ENCODE measurements around the gene UHMK1. TPM values are rescaled to one million over a fixed set of nuclear protein-coding genes. Genes with fewer than 3 reads are reported as not detected.
A peak's percentile ranks its signal among the peaks of the same experiment; 100 is the strongest.
"Not testable (repeated sequence)": the region's sequence is repeated elsewhere in the genome, so short reads cannot be mapped to it uniquely, and the experiment has no call there.

The UHMK1 gene
- polyA plus RNA-seq, 3 donors from 2014 or later = 46.1 to 80.9 (median 68.8) TPM

GRCh38 chr1:162561616-162562469, 64.2 kb downstream of the UHMK1 start, which contains the start of gene UAP1:
Gene UAP1, plus strand, starts transcription at chr1:162561722. Its CDS starts 4,347 bp downstream, at chr1:162566069.
- peaks cover 0 to 2% (median 2%) of the 10 kb centered on the region in 3 donors for H3K36me3 Mint-ChIP-seq

GRCh38 chr1:162562470-162562828, 64.8 kb downstream of the UHMK1 start:
- no peaks in the 10 kb centered on the region for H3K9me3 Mint-ChIP-seq
- H3K27ac Mint-ChIP-seq = peak overlapping the region; percentile 91 to 96 (median 94)
- H3K4me3 Mint-ChIP-seq = peak overlapping the region; percentile 89 to 99 (median 96)
- DNase-seq = no peak
- peaks cover 57 to 71% of the 10 kb centered on the region in 2 donors for H3K4me1 Mint-ChIP-seq
- peaks cover 0 to 8% (median 8%) of the 10 kb centered on the region in 3 donors for H3K36me3 Mint-ChIP-seq
- peaks cover 5 to 26% (median 11%) of the 10 kb centered on the region in 3 donors for H3K27me3 Mint-ChIP-seq (ENCODE audit: low read depth in 3 of 3)

More at GRCh38 chr1:162561616-162562469, 64.2 kb downstream of the UHMK1 start, which contains the start of gene UAP1:
- H3K4me1 Mint-ChIP-seq = peaks cover 55 to 65% of the 10 kb centered on the region in 2 donors
- peak within 1 kb of the TSS; percentile 89 to 99 (median 96) for H3K4me3 Mint-ChIP-seq
- H3K9me3 Mint-ChIP-seq = no peaks in the 10 kb centered on the region
- peaks cover 5 to 26% (median 11%) of the 10 kb centered on the region in 3 donors for H3K27me3 Mint-ChIP-seq (ENCODE audit: low read depth in 3 of 3)
- H3K27ac Mint-ChIP-seq = peak within 1 kb of the TSS; percentile 94 to 99 (median 98)
- no peak for DNase-seq

- Mint-ChIP-seq H3K9me3 (no peaks in the 10 kb centered on the region), H3K4me3 (peak overlapping the region in 2 of 5 donors; percentile 8 to 65), H3K4me1 (peaks cover 62 to 81% of the 10 kb centered on the region in 2 donors), H3K27me3 (ENCODE audit: low read depth in 3 of 3) (peaks cover 5 to 26% (median 11%) of the 10 kb centered on the region in 3 donors), H3K36me3 (peaks cover 8 to 20% (median 15%) of the 10 kb centered on the region in 3 donors), H3K27ac (peak overlapping the region; percentile 36 to 94 (median 76))
- DNase-seq = no peak
These were observed 67.2 kb downstream of the UHMK1 start for GRCh38 chr1:162564762-162565218.

GRCh38 chr1:162565460-162565859, 67.8 kb downstream of the UHMK1 start:
- Mint-ChIP-seq H3K4me3 (peak overlapping the region in 3 of 5 donors; percentile 8 to 65 (median 34)), H3K9me3 (no peaks in the 10 kb centered on the region), H3K27me3 (ENCODE audit: low read depth in 3 of 3) (peaks cover 5 to 26% (median 11%) of the 10 kb centered on the region in 3 donors), H3K4me1 (peaks cover 60 to 75% of the 10 kb centered on the region in 2 donors), H3K36me3 (peaks cover 11 to 22% (median 15%) of the 10 kb centered on the region in 3 donors), H3K27ac (peak overlapping the region; percentile 40 to 94 (median 76))
- peak; percentile 24 to 34 (median 26) for DNase-seq

GRCh38 chr1:162566870-162567269, 69.3 kb downstream of the UHMK1 start:
- Mint-ChIP-seq H3K4me3 (peak overlapping the region in 1 of 5 donors; percentile 40), H3K4me1 (peaks cover 53 to 74% of the 10 kb centered on the region in 2 donors), H3K36me3 (peaks cover 12 to 23% (median 15%) of the 10 kb centered on the region in 3 donors), H3K27ac (peak overlapping the region in 3 of 6 donors; percentile 73 to 76 (median 75)), H3K9me3 (no peaks in the 10 kb centered on the region), H3K27me3 (ENCODE audit: low read depth in 3 of 3) (peaks cover 2 to 16% (median 8%) of the 10 kb centered on the region in 3 donors)
- no peak for DNase-seq

- peaks cover 0 to 6% (median 0%) of the 10 kb centered on the region in 3 donors for H3K27me3 Mint-ChIP-seq (ENCODE audit: low read depth in 3 of 3)
- H3K4me1 Mint-ChIP-seq = peaks cover 46 to 70% of the 10 kb centered on the region in 2 donors
- DNase-seq = no peak
- H3K4me3 Mint-ChIP-seq = no peak overlapping the region
- H3K9me3 Mint-ChIP-seq = no peaks in the 10 kb centered on the region
- no peak overlapping the region for H3K27ac Mint-ChIP-seq
- peaks cover 12 to 23% (median 15%) of the 10 kb centered on the region in 3 donors for H3K36me3 Mint-ChIP-seq
These were observed 71.2 kb downstream of the UHMK1 start for GRCh38 chr1:162568802-162569201.

- no peak overlapping the region for H3K4me3 Mint-ChIP-seq
- no peak for DNase-seq
- H3K27me3 Mint-ChIP-seq (ENCODE audit: low read depth in 3 of 3) = no peaks in the 10 kb centered on the region
- no peaks in the 10 kb centered on the region for H3K9me3 Mint-ChIP-seq
- H3K27ac Mint-ChIP-seq = no peak overlapping the region
- peaks cover 12 to 23% (median 15%) of the 10 kb centered on the region in 3 donors for H3K36me3 Mint-ChIP-seq
- H3K4me1 Mint-ChIP-seq = peaks cover 29 to 51% of the 10 kb centered on the region in 2 donors
These were observed 73.1 kb downstream of the UHMK1 start for GRCh38 chr1:162570718-162571117.

- DNase-seq; H3K4me3 Mint-ChIP-seq; H3K27ac Mint-ChIP-seq; H3K9me3 Mint-ChIP-seq; H3K27me3 Mint-ChIP-seq (ENCODE audit: low read depth in 3 of 3): not testable (repeated sequence)
- peaks cover 12 to 23% (median 15%) of the 10 kb centered on the region in 3 donors for H3K36me3 Mint-ChIP-seq
- H3K4me1 Mint-ChIP-seq = peaks cover 26 to 47% of the 10 kb centered on the region in 2 donors
These were observed 73.5 kb downstream of the UHMK1 start for GRCh38 chr1:162571121-162571520.

GRCh38 chr1:162571696-162572095, 74.1 kb downstream of the UHMK1 start:
- no peaks in the 10 kb centered on the region for H3K9me3 Mint-ChIP-seq
- no peaks in the 10 kb centered on the region for H3K27me3 Mint-ChIP-seq (ENCODE audit: low read depth in 3 of 3)
- H3K4me1 Mint-ChIP-seq = peaks cover 23 to 41% of the 10 kb centered on the region in 2 donors
- no peak for DNase-seq
- no peak overlapping the region for H3K4me3 Mint-ChIP-seq
- no peak overlapping the region for H3K27ac Mint-ChIP-seq
- H3K36me3 Mint-ChIP-seq = peaks cover 12 to 22% (median 15%) of the 10 kb centered on the region in 3 donors

GRCh38 chr1:162573136-162573535, 75.5 kb downstream of the UHMK1 start:
- Mint-ChIP-seq H3K36me3 (peaks cover 8 to 15% (median 10%) of the 10 kb centered on the region in 3 donors), H3K9me3 (no peaks in the 10 kb centered on the region), H3K4me3 (no peak overlapping the region), H3K4me1 (peaks cover 19 to 32% of the 10 kb centered on the region in 2 donors), H3K27me3 (ENCODE audit: low read depth in 3 of 3) (peaks cover 0 to 2% (median 0%) of the 10 kb centered on the region in 3 donors), H3K27ac (peak overlapping the region in 1 of 6 donors; percentile 30)
- no peak for DNase-seq

- Mint-ChIP-seq H3K4me1 (peaks cover 2 to 3% of the 10 kb centered on the region in 2 donors), H3K36me3 (peaks cover 19 to 30% (median 26%) of the 10 kb centered on the region in 3 donors), H3K27me3 (ENCODE audit: low read depth in 3 of 3) (peaks cover 0 to 2% (median 0%) of the 10 kb centered on the region in 3 donors), H3K4me3 (no peak overlapping the region), H3K9me3 (no peaks in the 10 kb centered on the region), H3K27ac (peak overlapping the region in 1 of 6 donors; percentile 26)
- DNase-seq = no peak
These were observed 80.6 kb downstream of the UHMK1 start for GRCh38 chr1:162578071-162578700.

GRCh38 chr1:162578936-162579335, 81.3 kb downstream of the UHMK1 start:
- Mint-ChIP-seq H3K4me3 (no peak overlapping the region), H3K4me1 (no peaks in the 10 kb centered on the region), H3K36me3 (peaks cover 19 to 30% (median 26%) of the 10 kb centered on the region in 3 donors), H3K9me3 (no peaks in the 10 kb centered on the region), H3K27me3 (ENCODE audit: low read depth in 3 of 3) (peaks cover 0 to 2% (median 0%) of the 10 kb centered on the region in 3 donors), H3K27ac (no peak overlapping the region)
- DNase-seq = no peak
